NK-92 (cell line): ENCODE data around the gene PSENEN.

Experiments
- DNase-seq: peaks from one replicate; lab custom pipeline; 2025; ENCODE audit not compliant: unreplicated experiment; lab: John Stamatoyannopoulos, UW

The PSENEN gene

DNA sequence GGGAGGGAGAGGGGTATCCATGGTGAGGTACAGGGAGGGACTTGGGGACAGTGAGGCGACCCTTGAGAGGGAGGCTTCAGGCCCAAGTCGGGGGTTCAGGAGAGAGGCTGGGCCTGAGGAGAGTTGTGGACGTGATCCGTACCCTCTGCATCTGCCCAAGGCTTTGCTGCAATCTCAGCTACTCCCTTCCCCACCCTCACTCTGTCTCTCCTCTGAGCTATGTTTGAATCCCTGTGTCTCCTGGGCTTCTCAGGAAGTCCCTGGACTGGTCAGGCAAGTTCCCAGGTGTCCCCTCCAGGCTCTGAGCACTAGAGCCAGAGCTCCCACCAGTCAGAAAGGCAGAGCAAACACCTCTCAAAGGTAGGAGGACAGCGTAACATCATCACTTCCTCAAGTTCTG is 4.7 kb downstream of the PSENEN start:
- DNase-seq: no peak

DNA sequence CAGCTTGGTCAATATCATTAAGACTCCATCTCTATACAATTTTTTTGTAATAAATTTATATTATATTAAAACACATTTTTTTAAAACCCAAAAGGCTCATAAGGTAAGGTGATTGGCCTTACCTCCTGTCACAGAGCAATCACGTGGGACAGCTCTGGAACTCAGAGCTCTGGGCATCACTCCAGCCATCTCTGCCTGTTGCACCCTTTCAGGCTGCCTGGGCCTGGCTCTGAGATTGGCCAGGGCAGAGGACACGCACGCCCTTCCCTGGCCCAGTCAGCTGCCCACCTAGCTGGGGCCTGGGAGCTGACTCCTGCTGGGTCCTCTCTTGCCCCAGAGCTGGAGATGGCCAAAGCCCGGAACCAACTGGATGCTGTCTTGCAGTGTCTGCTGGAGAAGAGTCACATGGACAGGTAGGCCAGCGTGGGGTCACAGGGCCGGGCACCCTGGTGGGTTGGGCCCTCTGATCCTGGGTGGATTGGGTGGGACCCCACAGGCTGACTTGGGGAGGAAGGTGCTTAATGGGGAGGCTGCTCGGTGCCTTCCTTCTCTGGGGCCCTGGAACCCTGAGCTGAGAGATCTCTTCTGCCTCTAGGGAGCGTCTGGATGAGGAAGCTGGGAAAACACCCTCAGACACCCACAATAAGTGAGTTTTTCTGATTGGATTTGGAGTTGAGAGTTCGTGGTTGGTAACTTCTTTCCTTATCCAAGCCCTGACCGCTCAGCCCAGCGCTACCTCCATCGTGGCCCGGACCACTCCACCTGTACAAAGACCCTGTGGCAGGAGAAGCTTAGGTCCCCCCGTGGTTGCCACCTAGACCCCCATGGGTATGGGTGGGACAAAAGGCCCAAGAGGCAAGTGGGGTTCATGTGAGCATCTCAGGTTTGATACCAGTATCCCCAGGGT is 6.6 kb downstream of the PSENEN start:
- no peak for DNase-seq

DNA sequence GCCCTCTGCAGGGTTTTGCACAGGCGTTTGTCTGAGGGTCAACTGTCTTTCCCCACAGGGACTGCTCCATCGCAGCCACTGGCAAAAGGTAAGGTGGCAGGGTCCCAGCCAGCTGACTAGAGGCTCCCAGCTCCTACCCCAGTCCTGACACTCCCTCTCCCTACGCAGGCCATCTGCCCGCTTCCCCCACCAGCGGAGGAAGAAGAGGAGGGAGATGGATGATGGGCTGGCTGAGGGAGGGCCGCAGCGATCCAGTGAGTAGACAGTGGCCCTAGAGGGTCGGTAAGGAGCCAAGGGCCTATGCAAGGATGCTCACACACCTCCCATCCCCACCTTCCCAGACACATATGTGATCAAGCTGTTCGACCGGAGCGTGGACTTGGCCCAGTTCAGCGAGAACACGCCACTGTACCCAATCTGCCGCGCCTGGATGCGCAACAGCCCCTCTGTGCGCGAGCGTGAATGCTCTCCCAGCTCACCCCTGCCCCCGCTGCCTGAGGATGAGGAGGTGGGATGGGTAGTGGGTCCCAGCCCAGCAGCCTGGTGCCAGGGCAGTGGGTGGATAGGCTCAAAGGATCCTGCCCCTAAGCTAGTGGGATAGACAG is 7.4 kb downstream of the PSENEN start:
- DNase-seq: no peak

DNA sequence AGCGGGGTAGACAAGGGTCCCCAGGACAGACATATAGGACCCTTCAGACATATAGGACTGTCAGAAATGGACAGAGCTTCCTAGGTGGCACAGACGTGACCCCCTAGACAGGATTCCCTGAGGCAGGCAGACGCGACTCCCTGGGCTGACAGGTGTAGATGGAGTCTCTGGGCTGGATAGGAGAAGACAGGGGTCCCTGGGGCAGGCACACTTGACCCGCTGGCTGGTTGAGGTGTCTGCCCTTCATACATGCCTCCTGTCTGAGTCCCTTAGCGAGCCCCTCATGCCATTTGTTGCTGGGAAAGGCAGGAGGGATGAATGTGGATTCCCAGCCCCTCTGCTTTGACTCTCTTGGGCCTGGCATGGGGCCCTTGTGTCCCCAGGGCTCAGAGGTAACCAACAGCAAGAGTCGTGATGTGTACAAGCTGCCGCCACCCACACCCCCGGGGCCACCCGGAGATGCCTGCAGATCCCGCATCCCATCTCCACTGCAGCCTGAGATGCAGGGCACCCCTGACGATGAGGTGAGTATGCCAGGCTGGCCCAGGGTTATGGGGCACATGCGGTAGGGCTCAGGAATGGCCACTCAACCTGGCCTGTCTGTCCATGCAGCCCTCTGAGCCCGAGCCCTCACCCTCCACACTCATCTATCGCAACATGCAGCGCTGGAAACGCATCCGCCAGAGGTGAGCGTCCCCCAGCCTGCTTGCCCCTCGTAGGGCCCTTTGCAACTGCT is 8.4 kb downstream of the PSENEN start:
- no peak for DNase-seq

DNA sequence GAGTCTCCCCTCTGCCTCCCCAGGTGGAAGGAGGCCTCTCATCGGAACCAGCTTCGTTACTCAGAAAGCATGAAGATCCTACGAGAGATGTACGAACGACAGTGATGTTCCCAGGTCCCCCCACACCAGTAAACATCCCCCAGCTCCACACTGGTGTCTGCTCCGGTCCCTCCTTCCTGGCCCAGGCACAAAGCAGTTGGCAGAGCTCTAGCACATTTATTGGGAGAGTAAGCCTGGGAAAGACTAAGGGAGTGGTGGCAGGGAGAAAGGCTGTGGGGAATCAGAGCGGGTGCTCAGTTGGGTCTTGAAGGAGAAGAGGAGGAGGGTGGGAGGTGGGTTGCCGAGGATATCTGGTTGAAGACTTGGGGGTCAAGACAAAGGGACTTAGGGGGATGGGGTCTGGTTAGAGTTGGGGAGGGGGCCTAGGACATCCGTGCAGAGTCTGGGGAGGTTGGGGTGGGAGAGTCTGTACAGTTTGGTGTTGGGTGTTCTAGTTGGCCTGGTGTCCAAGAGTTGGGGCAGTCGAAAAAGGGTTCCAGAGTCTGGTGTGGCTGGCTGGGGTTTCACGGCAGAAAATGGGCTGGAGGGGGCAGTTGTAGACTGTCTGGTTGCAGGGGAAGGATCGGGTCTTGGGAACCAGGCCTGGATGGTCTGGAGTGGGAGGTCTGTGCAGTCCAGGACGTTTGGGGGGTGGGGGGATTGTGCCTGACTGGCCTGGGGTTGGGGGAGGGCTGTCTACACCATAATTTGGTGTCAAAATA is 9.1 kb downstream of the PSENEN start:
- no peak for DNase-seq

DNA sequence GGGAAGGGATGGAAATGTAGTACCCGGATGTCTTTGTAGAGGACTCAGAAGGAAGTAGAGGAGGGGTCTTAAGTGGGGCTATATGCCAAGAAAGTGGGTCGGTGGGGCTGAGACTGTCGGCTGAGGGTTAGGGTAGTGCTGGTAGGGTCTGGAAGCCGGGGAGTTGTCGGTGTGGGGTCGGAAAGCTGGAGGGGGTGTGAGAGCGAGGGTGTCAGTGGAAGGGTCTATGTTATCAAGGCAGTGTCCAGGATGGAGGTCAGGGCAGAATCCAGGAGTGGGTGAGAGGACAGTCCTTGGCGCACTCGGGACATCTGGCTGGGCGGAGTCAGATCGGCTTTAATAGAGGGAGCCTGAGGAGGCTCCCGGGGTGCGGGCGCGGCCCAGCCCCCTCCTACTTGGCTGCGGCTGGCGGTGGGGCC is 9.7 kb downstream of the PSENEN start:
- DNase-seq: no peak

DNA sequence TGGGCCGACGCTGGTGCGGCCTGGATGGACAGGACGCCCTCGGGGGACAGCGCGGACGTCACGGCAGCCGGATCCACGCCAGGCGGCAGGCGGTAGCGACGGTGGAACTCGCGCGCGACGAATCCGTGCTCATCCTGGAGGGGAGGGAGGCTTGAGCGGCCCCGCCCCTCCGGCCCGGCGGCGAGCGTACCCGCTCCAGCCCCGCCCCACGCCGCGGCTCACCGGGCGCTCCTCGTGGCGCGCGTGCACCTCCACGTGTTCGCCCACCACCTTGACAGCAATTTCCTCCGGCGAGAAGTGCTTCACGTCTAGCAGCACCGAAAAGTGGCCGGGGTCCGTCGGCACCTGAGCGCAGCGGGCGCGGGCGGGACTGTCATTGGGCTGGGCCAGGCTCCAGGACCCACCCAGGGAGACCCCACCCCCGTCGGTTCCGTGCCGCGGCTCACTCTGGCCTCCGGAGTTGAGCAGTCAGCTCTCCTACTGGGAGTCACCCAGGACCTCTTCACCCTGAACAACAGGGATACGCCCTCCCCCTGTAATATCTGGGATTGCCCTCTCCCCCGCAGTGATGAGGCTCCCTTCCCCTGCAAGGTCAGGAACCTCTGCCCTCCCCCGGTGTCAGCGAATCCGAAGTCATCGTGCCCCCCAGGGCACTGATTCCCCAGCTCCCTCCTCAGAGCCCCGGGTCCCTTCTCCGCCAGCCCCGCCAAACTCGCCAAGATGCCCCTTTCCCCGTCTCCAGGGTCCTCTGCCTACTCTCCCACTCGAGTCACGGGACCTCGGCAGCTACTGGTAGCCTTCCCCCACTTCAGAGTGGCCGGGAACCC is 10.3 kb downstream of the PSENEN start:
- no peak for DNase-seq

DNA sequence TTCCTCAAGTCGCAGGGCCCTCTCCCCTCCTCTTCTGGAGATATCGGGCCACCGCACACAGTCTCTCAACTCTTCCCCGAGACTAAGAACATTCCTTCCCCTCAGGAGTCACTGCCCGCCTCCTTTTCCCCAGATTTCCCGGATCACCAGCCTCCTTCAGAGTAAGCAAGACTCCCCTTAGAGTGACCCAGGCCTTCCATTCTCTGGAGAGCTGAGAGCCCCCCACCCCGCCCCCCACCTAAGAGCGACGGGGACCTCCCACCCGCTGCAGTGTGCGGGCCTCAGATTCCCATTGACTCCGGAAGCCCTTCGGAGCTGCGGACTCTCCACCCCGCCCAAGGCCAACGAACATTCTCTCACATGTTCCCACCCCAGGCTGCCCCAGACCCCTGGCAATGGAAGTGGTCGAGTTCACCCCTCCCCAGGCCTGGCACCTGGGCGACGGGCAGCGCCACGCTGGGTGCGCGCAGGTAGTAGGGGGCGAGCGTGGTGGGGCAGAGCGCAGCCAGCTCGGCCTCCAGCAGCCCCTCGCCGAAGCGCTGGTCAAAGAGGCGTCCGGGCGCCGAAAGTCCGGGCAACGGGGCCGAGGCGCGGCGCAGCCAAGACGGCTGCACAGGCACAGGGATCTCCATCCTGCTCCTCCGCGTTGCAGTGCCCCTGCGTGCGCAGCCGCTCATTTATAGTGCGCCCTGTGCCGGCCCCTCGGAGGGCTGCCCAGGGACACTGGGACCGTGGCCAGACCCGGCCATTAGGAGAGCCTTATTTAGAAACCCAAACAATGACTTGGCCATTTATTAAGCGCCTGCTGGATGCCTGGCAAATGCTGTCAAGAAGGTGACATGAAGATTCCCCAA is 11.2 kb downstream of the PSENEN start, which contains the start of gene HSPB6:
Gene HSPB6 (minus strand): TSS at position 653 of the 854 bp plus-strand sequence. CDS start 21 bp downstream, at position 632.
- DNase-seq: no peak

DNA sequence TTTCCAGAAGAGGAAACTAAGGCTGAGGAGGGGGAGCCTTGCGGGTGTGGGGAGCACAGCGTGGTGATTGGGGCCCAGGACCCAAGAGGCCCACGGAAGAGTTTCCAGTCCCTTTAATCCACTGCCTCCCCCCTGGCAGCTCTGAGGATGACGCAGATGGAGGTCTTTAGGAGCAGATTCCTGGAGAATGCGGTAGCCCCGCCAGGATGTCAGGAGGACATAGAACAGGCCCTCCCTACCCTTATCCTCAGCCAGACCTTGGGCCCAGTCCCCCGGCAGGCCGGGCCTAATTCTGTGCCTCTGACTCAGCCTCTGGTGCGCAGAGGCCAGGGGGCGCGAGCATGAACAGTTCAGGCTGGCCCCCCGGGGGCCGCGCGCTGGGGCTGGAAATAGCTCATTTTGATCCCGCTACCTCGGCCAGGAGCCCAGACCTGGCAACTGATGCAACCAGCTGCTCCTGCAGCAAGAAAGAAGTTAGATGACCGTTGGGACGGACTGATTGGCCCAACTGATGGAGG is 11.8 kb downstream of the PSENEN start:
- DNase-seq: no peak

DNA sequence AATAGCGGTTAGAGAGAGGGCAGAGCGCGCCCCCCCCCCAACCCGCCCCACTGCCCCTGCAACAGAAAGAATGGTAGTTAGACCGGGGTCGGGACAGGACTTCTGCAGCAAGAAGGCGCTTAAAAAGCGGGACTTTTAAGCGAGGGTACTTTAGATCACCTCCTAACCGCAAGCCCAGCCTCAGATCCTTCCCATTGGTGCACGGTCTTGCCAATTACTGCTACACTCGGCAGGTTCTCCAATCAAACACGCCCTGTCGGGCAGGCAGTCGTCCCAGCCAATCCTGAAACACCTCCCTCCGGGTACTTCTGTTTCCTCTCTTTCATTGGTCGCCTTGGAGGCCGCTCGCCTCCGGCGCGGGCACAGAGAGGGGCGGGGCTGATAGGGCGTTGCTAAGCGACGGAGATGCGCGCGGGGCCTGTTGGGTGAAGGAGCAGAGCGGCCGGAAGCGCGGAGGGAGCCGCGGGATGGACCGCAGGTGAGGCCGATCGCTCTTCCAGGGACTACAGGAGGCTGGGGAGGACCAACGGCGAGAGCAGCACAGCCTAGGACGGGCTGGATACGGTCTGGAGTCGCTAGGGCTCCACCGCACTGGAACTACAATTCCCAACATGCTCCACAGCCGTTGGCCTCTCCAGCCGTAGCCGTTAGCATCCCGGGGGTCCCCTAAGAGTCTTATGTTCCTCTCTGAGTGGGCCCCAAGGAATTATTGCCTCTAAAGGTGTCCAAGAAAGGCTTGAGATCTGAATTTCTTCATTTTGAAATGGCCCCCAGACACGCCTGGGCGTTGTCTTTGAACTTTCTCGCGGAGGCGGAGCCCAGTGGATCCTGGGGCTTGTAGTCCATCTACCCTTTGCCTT is 12.5 kb downstream of the PSENEN start, which contains the start of gene PROSER3:
Gene PROSER3 (plus strand): TSS at position 428 of the 860 bp plus-strand sequence. CDS start 40 bp downstream, at position 468.
- DNase-seq: peak; percentile 84

DNA sequence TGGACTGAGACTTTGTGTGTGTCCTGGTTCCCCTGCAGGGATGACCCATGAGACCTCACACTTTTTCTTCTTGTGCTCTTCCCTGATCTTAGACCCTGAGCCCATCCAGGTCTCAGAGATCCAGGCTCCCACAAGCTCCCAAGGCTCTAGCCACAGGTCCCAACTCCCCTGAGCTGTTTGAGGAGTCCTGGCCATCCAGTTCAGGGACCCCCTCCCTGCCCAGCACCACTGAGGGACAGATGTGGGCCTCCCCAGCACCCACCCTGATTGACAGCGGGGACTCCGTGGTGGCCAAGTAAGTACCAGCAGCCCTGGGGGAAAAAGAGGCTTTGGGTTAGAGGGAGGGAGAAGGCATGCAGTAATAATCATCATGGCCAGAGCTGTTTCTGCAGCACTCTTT is 14.2 kb downstream of the PSENEN start:
- no peak for DNase-seq

DNA sequence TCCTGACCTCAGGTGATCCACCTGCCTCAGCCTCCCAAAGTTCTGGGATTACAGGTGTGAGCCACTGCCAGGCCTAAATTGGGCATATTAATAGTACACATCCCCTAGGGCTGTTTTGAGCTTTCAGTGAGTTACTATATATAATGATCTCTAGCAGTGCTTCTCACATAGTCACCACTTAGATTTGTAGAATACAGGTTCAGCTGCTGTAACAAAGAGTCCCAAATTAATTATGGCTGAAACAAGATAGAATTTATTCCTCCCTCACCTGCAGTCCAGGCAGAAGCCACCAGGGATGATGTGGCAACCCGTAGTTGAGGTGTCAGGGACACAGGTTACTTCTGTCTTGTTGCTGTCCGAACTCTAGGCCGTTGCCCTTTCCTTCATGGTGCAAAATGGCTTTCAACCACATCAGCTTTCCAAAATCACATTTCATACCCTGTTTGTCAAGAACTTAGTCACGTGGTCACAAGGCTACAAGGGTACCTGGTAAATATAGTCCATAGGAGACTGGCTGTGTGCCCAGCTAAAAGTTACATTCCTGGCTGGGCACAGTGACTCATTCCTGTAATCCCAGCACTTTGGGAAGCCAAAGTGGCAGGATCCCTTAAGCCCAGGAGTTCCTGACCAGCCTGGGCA is 15.4 kb downstream of the PSENEN start:
- no peak for DNase-seq

DNA sequence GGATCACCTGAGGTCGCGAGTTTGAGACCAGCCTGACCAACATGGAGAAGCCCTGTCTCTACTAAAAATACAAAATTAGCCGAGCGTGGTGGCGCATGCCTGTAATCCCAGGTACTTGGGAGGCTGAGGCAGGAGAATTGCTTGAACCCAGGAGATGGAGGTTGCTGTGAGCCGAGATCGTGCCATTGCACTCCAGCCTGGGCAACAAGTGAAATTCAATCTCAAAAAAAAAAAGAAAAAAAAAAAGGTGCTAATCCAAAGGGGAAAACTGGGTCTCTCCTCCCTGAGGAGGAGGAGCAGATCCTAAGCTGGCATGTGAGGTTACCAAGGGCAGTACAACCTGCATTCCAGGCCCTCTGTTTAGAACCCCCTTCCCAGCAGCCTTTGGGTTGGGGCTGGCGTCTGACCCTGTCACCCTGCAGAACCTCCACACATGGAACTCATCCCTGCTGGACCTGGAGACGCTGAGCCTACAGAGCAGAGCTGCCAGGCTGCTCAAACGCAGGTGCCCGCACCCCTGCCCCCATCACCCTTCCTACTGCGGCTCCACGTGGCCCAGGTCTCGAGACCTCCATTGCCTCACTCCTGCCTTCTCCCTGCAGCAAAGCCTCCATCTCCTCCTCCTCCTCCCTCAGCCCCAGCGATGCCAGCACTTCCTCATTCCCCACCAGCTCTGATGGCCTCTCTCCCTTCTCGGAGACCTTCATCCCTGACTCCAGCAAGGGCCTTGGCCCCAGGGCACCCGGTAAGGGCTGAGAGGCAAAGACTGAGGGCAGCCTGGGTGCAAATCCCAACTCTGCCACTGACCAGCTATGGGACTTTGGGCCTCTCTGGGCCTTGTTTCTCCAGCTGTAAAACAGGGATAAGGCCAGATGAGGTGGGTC is 19.2 kb downstream of the PSENEN start:
- no peak for DNase-seq

DNA sequence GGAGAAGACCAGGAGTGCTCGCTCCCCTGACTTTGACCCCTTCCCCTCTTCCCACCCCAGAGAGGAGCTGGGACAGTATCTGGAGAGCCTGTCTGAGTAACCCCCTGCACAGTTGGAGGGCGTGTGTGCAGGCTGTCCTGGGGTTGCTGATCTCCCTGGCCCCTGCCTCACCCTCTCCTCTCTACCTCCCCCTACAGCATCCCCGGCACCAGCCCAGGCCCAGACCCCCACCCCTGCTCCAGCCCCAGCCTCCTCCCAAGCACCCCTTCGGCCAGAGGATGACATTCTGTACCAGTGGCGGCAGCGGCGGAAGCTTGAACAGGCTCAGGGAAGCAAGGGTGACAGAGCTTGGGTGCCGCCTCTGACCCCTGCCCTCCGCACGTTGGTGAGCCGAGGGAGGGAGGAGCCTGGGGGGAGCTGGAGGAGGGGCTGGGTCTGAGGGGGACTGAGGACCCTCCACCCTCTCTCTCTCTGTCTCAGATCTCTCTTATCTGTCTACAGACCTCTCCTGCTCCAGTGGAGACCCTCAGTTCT is 21.2 kb downstream of the PSENEN start:
- DNase-seq: no peak

DNA sequence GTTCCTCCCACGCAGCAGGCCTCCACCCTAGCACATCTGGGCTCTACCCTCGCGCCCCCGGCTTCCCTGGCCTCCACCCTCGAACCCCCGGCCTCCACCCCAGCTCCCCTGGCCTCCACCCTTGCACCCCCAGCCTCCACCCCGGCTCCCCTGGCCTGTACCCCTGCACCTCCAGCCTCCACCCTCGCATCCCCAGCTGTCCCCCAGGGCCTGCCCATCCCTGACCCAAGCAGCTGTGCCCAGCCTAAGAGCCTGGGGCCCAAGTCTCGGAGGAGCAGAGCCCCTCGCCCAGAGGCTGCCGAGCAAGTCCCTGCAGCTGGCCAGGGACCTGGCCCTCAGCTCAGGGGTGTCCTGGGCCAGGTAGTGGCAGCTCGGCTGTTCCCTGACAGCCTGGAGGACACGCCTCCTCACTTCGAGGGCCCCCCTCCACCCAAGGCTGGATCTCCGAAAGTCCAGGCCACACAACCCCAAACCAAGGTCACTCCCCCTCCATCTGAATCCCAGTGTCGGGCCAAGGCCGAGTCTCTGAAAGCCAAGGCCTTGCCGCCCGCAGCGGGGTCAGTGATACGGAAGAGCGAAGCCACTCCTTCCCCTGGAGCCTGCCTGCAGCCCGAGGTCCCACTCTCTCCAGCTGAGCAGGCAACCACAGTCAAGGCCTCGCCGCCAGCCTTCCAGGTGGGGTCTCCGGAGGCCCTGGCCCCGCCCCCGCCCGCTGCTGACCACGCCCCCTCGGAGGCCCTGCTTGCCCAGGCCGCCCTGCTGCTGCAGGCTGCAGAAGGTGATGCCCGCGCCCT is 22.0 kb downstream of the PSENEN start:
- DNase-seq: no peak
